ENCODE results near the gene ECD.

Gene ECD

DNA sequence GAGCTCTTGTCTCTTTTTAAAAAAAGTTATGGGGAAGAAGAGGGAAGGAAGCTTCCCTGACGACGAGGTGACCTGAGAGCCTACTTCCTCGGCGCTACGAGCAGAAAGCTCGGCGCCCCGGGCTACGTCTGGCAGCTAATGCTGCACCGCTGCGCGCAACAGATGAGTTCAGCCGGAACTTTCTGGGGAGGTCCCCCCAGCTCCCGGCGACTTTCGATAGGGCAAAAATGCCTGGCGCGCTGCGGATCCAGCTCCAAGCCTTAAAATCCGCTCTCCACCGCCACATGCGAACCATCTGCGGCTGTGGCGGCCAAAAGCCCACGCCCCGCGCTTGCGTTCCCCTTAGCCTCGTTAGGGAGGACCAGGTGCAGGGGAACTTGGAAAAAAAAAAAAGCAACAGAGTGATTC is 71.8 kb downstream of the ECD start:
- Histone ChIP-seq H3K27me3 (ENCODE audit: low read depth, low read length) (no peaks in the 10 kb centered on the region), H3K36me3 (replicated peaks; ENCODE audit: low read depth, low read length) (peaks cover 9% of the 10 kb centered on the region), H2AFZ (ENCODE audit: low read depth, low read length) (peak overlapping the region; percentile 33), H3K4me2 (ENCODE audit: low read length) (peak overlapping the region; percentile 84), H3K4me1 (ENCODE audit: low read length) (peaks cover 22% of the 10 kb centered on the region), H3K79me2 (ENCODE audit: low read length) (peaks cover 53% of the 10 kb centered on the region), H3K4me3 (ENCODE audit: low read length) (peak overlapping the region; percentile 98), H3K9ac (ENCODE audit: low read length) (peak overlapping the region; percentile 86), H3K27ac (ENCODE audit: low read length) (peak overlapping the region; percentile 88), H4K20me1 (ENCODE audit: insufficient read depth, low read length) (peaks cover 33% of the 10 kb centered on the region), H3K9me3 (ENCODE audit: insufficient read depth, low read length) (no peaks in the 10 kb centered on the region)
- no peak for TF ChIP-seq EZH2phosphoT487 (IDR thresholded peaks at IDR 0.05; ENCODE audit: low read depth)
- TF ChIP-seq, protein P1, sequence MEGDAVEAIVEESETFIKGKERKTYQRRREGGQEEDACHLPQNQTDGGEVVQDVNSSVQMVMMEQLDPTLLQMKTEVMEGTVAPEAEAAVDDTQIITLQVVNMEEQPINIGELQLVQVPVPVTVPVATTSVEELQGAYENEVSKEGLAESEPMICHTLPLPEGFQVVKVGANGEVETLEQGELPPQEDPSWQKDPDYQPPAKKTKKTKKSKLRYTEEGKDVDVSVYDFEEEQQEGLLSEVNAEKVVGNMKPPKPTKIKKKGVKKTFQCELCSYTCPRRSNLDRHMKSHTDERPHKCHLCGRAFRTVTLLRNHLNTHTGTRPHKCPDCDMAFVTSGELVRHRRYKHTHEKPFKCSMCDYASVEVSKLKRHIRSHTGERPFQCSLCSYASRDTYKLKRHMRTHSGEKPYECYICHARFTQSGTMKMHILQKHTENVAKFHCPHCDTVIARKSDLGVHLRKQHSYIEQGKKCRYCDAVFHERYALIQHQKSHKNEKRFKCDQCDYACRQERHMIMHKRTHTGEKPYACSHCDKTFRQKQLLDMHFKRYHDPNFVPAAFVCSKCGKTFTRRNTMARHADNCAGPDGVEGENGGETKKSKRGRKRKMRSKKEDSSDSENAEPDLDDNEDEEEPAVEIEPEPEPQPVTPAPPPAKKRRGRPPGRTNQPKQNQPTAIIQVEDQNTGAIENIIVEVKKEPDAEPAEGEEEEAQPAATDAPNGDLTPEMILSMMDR (IDR thresholded peaks at IDR 0.05; ENCODE audit: low read depth, low read length): no peak

DNA sequence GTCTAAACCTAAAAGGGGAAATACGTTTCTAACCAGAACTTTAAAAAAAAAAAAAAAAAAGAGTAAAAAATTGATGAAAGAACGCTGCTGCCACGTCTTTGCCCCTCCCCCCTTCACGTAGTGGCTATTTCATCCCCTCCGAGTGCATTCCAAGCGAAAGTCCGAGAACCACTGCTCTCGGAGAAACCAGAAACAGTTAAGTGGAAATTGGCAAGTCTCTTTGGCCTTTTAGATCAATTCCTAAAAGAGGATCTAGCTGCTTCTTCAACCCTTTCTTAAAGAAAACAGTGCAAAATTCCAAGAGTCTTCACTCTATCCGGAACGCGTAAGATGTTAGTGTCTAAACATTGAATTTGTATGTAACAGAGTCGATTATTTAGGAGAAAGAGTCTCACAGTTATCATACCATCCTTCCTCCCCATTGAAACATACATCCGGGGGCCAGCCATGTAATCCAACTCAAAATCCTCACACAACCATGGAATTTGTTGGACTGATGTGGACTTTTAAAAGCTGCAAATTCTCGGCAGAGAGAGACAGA is 72.3 kb downstream of the ECD start:
- Histone ChIP-seq H4K20me1 (ENCODE audit: insufficient read depth, low read length) (peaks cover 34% of the 10 kb centered on the region), H3K79me2 (ENCODE audit: low read length) (peaks cover 57% of the 10 kb centered on the region), H3K4me1 (ENCODE audit: low read length) (peaks cover 22% of the 10 kb centered on the region), H3K27ac (ENCODE audit: low read length) (peak overlapping the region; percentile 88), H3K9ac (ENCODE audit: low read length) (peak overlapping the region; percentile 86), H3K27me3 (ENCODE audit: low read depth, low read length) (no peaks in the 10 kb centered on the region), H3K4me3 (ENCODE audit: low read length) (peak overlapping the region; percentile 98), H2AFZ (ENCODE audit: low read depth, low read length) (peak overlapping the region; percentile 33), H3K4me2 (ENCODE audit: low read length) (peak overlapping the region; percentile 84), H3K9me3 (ENCODE audit: insufficient read depth, low read length) (no peaks in the 10 kb centered on the region), H3K36me3 (replicated peaks; ENCODE audit: low read depth, low read length) (peaks cover 9% of the 10 kb centered on the region)
- no peak for TF ChIP-seq EZH2phosphoT487 (IDR thresholded peaks at IDR 0.05; ENCODE audit: low read depth)
- TF ChIP-seq, protein P1 (IDR thresholded peaks at IDR 0.05; ENCODE audit: low read depth, low read length): no peak

DNA sequence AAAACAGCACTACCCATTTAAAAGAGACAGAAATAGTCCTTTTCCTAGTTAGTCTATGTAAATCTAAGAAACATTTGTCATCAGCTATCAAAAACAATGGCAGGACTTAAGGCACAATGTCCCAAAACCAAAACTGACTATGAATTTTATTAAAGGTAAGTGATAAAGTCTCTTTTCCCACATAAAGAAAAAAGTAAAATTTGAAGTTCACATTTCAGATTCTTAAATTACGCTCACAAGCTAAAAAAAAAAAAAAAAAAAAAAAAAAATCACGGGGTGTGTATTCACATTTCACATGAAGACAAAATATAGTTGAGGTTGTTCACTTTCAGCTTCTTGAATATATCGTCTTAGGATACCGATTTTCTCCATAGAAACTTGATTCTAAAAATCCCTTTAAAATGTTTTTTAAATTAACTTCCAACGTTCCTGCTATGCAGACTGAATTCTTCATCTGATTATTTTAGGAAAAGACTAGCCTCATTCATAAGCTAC is 72.8 kb downstream of the ECD start:
- H3K79me2 ChIP-seq (ENCODE audit: low read length): peaks cover 63% of the 10 kb centered on the region
- peak overlapping the region; percentile 86 for H3K9ac ChIP-seq (ENCODE audit: low read length)
- H2AFZ ChIP-seq (ENCODE audit: low read depth, low read length): no peak overlapping the region
- no peaks in the 10 kb centered on the region for H3K9me3 ChIP-seq (ENCODE audit: insufficient read depth, low read length)
- peak overlapping the region; percentile 88 for H3K27ac ChIP-seq (ENCODE audit: low read length)
- peaks cover 39% of the 10 kb centered on the region for H4K20me1 ChIP-seq (ENCODE audit: insufficient read depth, low read length)
- peak overlapping the region; percentile 98 for H3K4me3 ChIP-seq (ENCODE audit: low read length)
- peaks cover 22% of the 10 kb centered on the region for H3K4me1 ChIP-seq (ENCODE audit: low read length)
- H3K4me2 ChIP-seq (ENCODE audit: low read length): peak overlapping the region; percentile 84
- H3K27me3 ChIP-seq (ENCODE audit: low read depth, low read length): no peaks in the 10 kb centered on the region
- TF ChIP-seq, protein P1 (IDR thresholded peaks at IDR 0.05; ENCODE audit: low read depth, low read length): no peak
- H3K36me3 ChIP-seq (replicated peaks; ENCODE audit: low read depth, low read length): peaks cover 9% of the 10 kb centered on the region

DNA sequence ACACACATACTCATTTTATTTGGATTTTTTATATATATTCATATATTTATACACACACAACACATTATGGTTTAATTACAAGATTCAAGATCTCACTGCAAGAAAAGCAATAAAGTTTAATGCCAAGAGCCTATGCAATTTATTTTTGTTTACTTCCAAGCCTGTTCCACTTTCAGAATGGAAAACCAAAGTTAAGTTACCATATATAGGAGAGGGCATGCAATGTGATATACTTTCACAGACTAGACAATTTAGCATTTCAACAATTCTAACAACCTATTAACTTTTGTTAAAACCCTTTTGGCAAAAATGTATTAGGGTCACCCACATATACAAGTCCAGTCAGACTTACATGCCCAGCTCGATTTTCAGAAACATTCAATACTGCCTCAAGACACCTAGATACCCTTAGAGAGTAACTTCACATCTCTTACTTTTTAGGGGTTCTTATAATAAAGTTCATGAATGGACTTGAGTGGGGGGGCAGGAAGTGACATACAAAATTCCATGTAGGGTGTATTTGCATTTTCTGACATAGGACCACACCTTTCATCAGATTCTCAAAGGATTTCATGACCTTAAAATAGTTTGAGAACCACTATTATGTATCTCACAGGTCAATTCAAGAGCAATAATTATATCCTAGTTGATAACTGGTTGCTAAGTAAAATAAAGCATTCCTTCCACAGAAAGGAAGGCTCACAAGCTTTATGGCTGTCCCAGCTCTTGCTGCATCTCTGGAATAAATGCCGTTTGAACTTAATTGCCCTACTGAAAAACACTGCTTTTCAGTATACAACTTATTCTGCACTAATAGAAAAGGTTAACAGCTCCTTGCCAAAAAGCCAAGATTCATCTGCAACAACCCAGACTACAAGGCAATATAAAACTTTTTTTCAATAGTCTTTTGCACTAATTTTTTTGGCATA is 73.6 kb downstream of the ECD start:
- H3K27me3 ChIP-seq (ENCODE audit: low read depth, low read length): no peaks in the 10 kb centered on the region
- H2AFZ ChIP-seq (ENCODE audit: low read depth, low read length): no peak overlapping the region
- H3K4me2 ChIP-seq (ENCODE audit: low read length): peak overlapping the region; percentile 84
- H3K27ac ChIP-seq (ENCODE audit: low read length): no peak overlapping the region
- H3K4me3 ChIP-seq (ENCODE audit: low read length): peak overlapping the region; percentile 98
- H3K9ac ChIP-seq (ENCODE audit: low read length): peak overlapping the region; percentile 86
- peaks cover 9% of the 10 kb centered on the region for H3K36me3 ChIP-seq (replicated peaks; ENCODE audit: low read depth, low read length)
- no peaks in the 10 kb centered on the region for H3K9me3 ChIP-seq (ENCODE audit: insufficient read depth, low read length)
- H3K4me1 ChIP-seq (ENCODE audit: low read length): peaks cover 22% of the 10 kb centered on the region
- H4K20me1 ChIP-seq (ENCODE audit: insufficient read depth, low read length): peaks cover 48% of the 10 kb centered on the region
- no peak for TF ChIP-seq EZH2phosphoT487 (IDR thresholded peaks at IDR 0.05; ENCODE audit: low read depth)
- TF ChIP-seq, protein P1 (IDR thresholded peaks at IDR 0.05; ENCODE audit: low read depth, low read length): no peak
- H3K79me2 ChIP-seq (ENCODE audit: low read length): peaks cover 70% of the 10 kb centered on the region

Data from OCI-LY3 (cell line).